BE2C (cell line): Measurements from ENCODE around the gene ITGB2.

Source experiments
- DNase-seq: peaks from one replicate; pipeline ENCODE4 v3.0.0-alpha.2; 2020
- H3K27me3 ChIP-seq: fragments of 250-450 bp; sonication (Bioruptor Pico); 2 replicates; pipeline ENCODE4 v1.5.1; 2020; ENCODE audit warnings: mild to moderate bottlenecking
- H3K36me3 ChIP-seq: fragments of 250-450 bp; sonication (Bioruptor Pico); 2 replicates; pipeline ENCODE4 v1.5.1; 2020; ENCODE audit warnings: mild to moderate bottlenecking
- H3K4me1 ChIP-seq: fragments of 250-450 bp; sonication (Bioruptor Pico); 2 replicates; pipeline ENCODE4 v1.5.1; 2020
- H3K4me3 ChIP-seq: 2 replicates; pipeline ENCODE4 v1.5.1; 2011; ENCODE audit warnings: low read depth, low read length
- H3K9me3 ChIP-seq: fragments of 250-450 bp; sonication (Bioruptor Pico); 2 replicates; pipeline ENCODE4 v1.5.1; 2020
- TF ChIP-seq, protein P1 (sequence below): IDR thresholded peaks from 2 replicates; pipeline ENCODE4 v1.5.1; 2012; ENCODE audit warnings: mild to moderate bottlenecking, low read depth, low read length

The ITGB2 gene

DNA sequence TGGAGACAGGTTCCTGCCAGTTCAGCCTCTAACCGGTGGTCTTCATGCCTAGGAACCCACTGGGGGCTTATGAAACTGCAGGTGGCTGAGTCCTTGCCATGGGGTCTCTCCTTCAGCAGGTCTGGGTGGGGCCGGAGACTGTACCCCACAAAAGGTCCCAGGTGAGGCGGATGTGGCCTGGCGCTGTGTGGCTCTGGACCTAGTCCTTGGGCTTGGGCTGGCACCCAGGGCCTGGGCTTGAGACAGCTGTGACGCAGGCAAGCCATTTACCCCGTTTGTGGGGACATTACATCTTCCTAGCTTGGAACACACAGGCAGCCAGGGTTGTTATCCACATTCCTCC lies 13.2 kb upstream of the ITGB2 start:
- H3K9me3 ChIP-seq: no peaks in the 10 kb centered on the region; the same call in 1 of the 2 replicates
- DNase-seq: no peak
- peaks cover 61% of the 10 kb centered on the region for H3K27me3 ChIP-seq
- H3K4me3 ChIP-seq: no peak overlapping the region
- TF ChIP-seq, protein P1, sequence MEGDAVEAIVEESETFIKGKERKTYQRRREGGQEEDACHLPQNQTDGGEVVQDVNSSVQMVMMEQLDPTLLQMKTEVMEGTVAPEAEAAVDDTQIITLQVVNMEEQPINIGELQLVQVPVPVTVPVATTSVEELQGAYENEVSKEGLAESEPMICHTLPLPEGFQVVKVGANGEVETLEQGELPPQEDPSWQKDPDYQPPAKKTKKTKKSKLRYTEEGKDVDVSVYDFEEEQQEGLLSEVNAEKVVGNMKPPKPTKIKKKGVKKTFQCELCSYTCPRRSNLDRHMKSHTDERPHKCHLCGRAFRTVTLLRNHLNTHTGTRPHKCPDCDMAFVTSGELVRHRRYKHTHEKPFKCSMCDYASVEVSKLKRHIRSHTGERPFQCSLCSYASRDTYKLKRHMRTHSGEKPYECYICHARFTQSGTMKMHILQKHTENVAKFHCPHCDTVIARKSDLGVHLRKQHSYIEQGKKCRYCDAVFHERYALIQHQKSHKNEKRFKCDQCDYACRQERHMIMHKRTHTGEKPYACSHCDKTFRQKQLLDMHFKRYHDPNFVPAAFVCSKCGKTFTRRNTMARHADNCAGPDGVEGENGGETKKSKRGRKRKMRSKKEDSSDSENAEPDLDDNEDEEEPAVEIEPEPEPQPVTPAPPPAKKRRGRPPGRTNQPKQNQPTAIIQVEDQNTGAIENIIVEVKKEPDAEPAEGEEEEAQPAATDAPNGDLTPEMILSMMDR: no peak
- no peaks in the 10 kb centered on the region for H3K36me3 ChIP-seq
- H3K4me1 ChIP-seq: no peaks in the 10 kb centered on the region

DNA sequence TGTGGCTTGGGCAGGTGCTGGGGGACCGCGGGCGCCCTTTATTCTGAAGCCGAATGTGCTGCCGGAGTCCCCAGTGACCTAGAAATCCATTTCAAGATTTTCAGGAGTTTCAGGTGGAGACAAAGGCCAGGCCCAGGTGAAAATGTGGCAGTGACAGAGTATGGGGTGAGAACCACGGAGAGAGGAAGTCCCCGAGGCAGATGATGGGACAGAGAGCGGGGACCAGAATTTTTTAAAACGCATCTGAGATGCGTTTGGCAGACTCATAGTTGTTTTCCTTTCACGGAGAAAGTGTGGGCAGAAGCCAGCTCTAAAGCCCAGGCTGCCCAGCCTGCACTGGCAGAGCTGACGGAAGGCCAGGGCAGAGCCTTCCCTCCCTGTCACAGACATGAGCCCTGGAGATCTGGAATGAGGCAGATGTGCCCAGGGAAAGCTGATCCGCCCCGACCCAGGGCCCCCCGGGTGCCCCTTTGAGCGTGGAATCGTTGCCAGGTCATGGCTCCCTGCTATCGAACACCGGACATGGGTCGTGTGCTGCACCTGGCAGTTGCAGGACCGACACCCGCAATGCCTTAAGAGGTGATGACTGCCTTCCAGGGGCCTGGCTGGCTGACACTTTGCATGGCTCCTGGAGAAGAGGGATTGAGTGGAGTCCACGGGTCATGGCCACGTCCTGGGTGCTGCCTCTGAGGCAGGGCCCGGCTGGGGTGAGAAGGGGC lies 12.7 kb upstream of the ITGB2 start:
- TF ChIP-seq, protein P1: no peak
- no peak overlapping the region for H3K4me3 ChIP-seq
- no peak for DNase-seq
- no peaks in the 10 kb centered on the region for H3K36me3 ChIP-seq
- no peaks in the 10 kb centered on the region for H3K4me1 ChIP-seq
- H3K9me3 ChIP-seq: no peaks in the 10 kb centered on the region; the same call in 1 of the 2 replicates
- H3K27me3 ChIP-seq: peaks cover 63% of the 10 kb centered on the region

DNA sequence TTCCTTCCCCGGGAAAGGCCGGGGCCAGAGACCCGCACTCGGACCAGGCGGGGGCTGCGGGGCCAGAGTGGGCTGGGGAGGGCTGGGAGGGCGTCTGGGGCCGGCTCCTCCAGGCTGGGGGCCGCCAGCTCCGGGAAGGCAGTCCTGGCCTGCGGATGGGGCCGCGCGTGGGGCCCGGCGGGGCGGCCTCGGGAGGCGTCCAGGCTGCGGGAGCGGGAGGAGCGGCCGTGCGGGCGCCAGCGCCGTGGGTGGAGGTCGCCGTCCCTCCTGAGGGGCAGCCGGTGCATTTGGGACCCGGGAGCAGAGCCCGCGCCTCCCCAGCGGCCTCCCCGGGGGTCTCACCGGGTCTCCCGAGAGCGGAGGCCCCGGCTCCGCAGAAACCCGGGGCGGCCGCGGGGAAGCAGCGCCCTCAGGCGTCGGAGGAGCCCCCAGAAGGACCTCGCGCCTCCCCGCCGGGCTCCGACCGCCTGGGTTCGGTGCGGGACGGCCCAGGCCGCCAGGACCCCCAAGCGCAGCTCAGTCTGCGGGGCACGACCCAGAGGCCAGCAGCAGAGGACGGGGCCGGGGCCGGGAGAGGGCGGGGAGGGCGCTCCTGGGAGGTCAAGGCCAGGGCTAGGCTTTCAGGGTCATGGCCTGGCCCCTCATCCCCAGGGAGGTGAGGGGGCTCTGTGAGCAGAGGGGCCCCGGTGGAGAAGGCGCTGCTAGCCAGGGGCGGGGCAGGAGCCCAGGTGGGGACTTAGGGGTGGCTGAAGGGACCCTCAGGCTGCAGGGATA lies 11.9 kb upstream of the ITGB2 start:
- peaks cover 70% of the 10 kb centered on the region for H3K27me3 ChIP-seq
- no peak overlapping the region for H3K4me3 ChIP-seq
- no peaks in the 10 kb centered on the region; the same call in 1 of the 2 replicates for H3K9me3 ChIP-seq
- TF ChIP-seq, protein P1: peak; percentile 27
- H3K36me3 ChIP-seq: no peaks in the 10 kb centered on the region
- H3K4me1 ChIP-seq: no peaks in the 10 kb centered on the region
- peak; percentile 43 for DNase-seq

DNA sequence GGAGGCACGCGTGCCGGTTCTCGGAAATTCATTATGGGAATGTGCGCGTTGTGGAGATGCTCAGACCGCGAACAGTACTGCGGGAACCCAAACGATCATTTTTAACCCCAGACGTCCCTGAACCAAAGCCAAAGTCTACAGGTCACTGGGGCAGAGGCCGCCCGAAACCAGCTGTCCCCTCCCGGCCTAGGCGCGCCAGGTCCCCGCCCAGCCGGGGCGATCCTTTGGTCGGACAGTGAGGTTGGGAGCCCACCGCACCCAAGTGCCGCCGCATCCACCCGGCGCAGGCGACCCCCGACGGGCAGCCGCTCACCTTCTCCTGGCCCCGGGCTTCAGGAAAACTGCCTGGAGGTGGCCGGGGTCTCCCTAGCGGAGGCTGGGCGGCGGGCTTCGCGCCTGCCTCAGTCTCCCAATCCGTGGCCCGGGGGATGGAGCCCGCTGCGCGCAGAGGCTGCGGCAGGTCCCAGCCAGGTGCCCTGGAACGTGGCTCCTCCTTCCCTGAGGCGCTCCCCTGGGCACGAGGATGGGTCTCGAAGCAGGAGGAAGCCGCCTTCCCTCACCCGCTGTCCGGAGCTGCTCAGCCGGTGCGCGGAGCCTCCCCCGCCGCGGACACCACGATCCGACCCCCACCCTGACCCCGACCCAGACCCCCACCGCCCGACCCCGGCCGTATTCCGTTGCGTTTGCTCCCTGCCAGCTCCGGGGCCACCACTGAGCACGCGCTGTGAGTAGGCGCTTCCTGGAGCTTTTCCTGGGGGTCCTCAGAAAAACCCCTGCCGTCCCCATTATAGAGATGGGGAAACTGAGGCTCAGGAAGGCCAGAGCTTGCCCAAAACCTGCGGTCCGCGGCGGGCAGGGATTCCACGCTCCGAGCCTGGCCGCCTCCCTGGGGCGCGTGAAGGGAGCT lies 11.1 kb upstream of the ITGB2 start:
- peaks cover 79% of the 10 kb centered on the region for H3K27me3 ChIP-seq
- H3K36me3 ChIP-seq: no peaks in the 10 kb centered on the region
- no peaks in the 10 kb centered on the region; the same call in 1 of the 2 replicates for H3K9me3 ChIP-seq
- H3K4me1 ChIP-seq: no peaks in the 10 kb centered on the region
- H3K4me3 ChIP-seq: no peak overlapping the region; the same call in 1 of the 2 replicates
- no peak for DNase-seq
- TF ChIP-seq, protein P1: no peak

DNA sequence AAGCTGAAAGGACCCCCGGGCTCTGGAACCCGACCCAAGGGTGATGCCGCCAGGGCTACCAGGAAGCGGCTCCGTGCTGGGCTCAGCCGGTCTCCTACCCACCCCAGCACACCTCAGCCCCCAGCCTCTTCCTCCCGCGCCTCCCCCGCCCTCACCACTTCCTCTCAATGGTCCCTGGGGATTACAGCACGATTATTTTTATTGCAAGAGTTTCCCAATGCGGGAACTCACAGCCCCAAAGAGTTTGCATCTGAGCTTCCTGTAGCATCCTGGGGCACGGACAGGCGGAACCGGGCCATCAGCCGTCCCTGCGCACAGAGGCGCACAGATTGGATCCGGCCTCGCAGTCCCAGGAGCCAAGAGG lies 10.4 kb upstream of the ITGB2 start:
- no peaks in the 10 kb centered on the region; the same call in 1 of the 2 replicates for H3K9me3 ChIP-seq
- TF ChIP-seq, protein P1: no peak
- DNase-seq: no peak
- no peaks in the 10 kb centered on the region for H3K36me3 ChIP-seq
- no peak overlapping the region; the same call in 1 of the 2 replicates for H3K4me3 ChIP-seq
- H3K4me1 ChIP-seq: no peaks in the 10 kb centered on the region
- H3K27me3 ChIP-seq: peaks cover 85% of the 10 kb centered on the region
